Epithelial cell of esophagus (primary cell): Measurements from ENCODE around the gene MED13L.

ENCODE experiments used
- DNase-seq: peaks from one replicate; pipeline ENCODE4 v3.0.0; 2010; ENCODE audit warnings: low read depth
- H3K4me3 ChIP-seq: 2 replicates; pipeline ENCODE4 v1.5.1; 2011; ENCODE audit warnings: mild to moderate bottlenecking, low read length, control low read depth
- CTCF ChIP-seq: IDR thresholded peaks from 2 replicates; pipeline ENCODE4 v1.5.1; 2011; ENCODE audit warnings: low read depth, mild to moderate bottlenecking, low read length, control low read depth, inconsistent platforms; ENCODE audit not compliant: insufficient read depth; ENCODE audit errors: missing control alignments

Gene MED13L

DNA sequence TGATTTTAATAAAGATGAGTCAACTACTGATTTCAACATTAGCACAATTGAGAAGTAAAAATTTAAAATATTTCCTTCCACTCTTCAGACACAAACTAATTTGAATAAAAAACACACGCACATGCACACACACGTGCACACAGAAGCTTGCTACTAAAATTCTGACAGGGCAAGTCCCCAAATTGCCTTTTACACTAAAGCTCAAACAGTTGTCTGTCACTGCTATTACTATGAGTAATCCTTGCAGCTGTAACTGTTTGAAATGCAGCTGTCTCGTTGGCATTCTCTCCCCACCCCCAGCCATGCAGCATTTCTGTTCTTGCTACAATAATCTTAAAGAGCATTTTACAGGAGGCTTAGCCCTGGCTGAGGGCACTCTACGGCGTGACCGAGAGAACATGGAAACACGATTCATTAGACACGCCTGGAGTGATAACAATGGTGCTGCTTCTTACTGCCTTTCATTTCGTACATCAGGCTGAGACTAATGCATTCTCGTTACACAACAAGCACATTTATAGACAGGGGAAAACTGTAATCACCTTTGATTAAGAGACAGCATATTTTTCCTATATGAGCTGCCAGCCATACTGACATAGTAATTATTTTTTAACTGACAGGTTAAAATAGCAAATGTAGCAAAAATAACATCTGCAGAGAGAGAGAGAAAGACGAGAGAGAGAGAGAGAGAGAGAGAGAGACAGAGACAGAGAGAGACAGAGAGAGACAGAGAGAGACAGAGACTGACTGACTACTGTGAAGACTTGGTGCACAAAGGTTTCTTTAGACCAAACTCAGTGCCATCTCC is 153.8 kb downstream of the MED13L start:
- TF ChIP-seq CTCF = no peak
- H3K4me3 ChIP-seq = peak overlapping the region; percentile 6
- DNase-seq = peak; percentile 68

DNA sequence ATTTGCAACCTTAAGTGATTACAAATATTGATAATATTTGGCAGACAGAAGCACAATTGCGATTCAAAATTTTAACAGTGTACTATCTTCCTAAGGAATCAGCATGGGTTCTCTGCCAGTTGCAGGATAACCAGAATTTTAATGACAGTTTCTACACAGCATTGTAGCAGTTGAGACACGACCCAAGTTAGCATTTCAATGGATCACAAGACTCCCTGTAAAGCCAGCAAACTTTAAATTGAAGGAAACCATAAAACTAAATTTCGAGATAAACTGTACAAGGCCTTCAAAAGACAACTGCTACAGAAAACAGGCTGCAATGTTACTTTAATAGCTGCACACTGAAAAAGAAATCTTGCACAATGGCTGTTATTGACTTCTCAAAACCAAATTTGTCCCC is 154.9 kb downstream of the MED13L start:
- no peak for TF ChIP-seq CTCF
- H3K4me3 ChIP-seq = no peak overlapping the region
- DNase-seq = no peak

- peak; percentile 45 for DNase-seq
- no peak overlapping the region for H3K4me3 ChIP-seq
- TF ChIP-seq CTCF = no peak
Observed at GRCh38 chr12:116121453-116121871, 156.0 kb downstream of the MED13L start.

DNA sequence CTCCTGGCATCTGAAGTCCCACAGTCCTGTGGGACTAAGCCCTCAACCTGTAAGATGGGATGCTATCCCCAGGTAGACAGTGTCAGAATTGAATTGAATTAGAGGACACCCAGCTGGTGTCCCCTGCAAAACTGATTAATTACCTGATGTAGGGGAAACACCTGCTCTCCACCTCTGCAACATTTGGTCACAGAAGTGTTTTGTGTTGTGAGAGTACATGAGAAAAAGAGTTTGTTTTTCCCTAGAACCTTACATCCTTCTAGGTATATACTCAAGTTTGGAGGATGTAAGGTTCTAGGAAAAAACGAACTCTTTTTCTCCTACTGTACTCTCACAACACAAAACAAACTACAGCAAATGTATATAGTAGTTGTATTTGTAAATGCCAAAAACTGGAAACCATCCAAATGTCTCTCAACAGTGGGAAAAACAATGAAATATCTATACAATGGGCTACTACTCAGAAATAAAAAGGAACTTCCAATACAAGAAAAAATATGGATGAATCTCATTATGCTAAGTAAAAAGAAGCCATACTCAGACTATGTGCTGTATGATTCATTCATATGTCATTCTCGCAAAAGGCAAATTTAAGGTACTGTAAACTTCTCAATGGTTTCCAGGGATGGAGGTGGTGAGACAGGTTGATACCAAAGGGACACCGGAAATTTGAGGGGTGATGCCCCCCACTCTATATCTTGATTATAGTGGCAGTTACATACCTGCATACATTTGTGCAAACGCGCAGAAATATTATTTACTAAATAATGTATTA is 160.7 kb downstream of the MED13L start:
- H3K4me3 ChIP-seq = no peak overlapping the region
- TF ChIP-seq CTCF = no peak
- DNase-seq = peak; percentile 29

- no peak for DNase-seq
- H3K4me3 ChIP-seq = no peak overlapping the region
- TF ChIP-seq CTCF = no peak
Observed at GRCh38 chr12:116113398-116114130, 163.9 kb downstream of the MED13L start.

- no peak for TF ChIP-seq CTCF
Observed at GRCh38 chr12:116106870-116107269, 170.6 kb downstream of the MED13L start.

More at GRCh38 chr12:116106870-116107269, 170.6 kb downstream of the MED13L start:
- DNase-seq = no peak
- H3K4me3 ChIP-seq = no peak overlapping the region
